Natural killer cell (primary cell): ENCODE results near the gene SERINC4. TPM values are rescaled to one million over a fixed set of nuclear protein-coding genes. Genes with fewer than 3 reads are reported as not detected.

ENCODE experiments used
- ATAC-seq, 3 donors: fragments of 150-1000 bp in 2 of 3; fragments of 200-7000 bp in 1 of 3; cut with Tn5 transposase; 1 replicate in 1 of 3; 2 replicates in 2 of 3; pipeline ENCODE4 v1.10.0; 2021; ENCODE audit warnings: mild to moderate bottlenecking in 2 of 3, moderate library complexity in 2 of 3
- DNase-seq, 2 donors: peaks; one replicate each; pipeline versions ENCODE4 v3.0.0 to v3.0.0-alpha.2; 2013 to 2021; ENCODE audit warnings: mixed read lengths in 1 of 2
- H3K27ac ChIP-seq: one replicate; pipeline ENCODE4 v1.5.1; 2013; ENCODE audit warnings: mild to moderate bottlenecking, low read length
- H3K27me3 ChIP-seq: one replicate; pipeline ENCODE4 v1.6.1; 2013; ENCODE audit warnings: low read length; ENCODE audit not compliant: control insufficient read depth, insufficient read depth
- H3K36me3 ChIP-seq: one replicate; pipeline ENCODE4 v1.6.1; 2013; ENCODE audit warnings: low read length; ENCODE audit not compliant: control insufficient read depth, insufficient read depth
- H3K4me1 ChIP-seq: one replicate; pipeline ENCODE4 v1.6.1; 2013; ENCODE audit warnings: low read length; ENCODE audit not compliant: control insufficient read depth, insufficient read depth
- H3K4me3 ChIP-seq: one replicate; pipeline ENCODE4 v1.5.1; 2013; ENCODE audit warnings: low read length
- H3K9me3 ChIP-seq: one replicate; pipeline ENCODE4 v1.6.1; 2013; ENCODE audit warnings: low read length; ENCODE audit not compliant: control insufficient read depth, insufficient read depth
- H3K27ac Mint-ChIP-seq, 2 donors: one replicate each; pipeline ENCODE4 v1.8.0; 2022; ENCODE audit warnings: mild to moderate bottlenecking in 2 of 2, mixed read lengths in 2 of 2, moderate library complexity in 1 of 2
- H3K27me3 Mint-ChIP-seq, 2 donors: one replicate each; pipeline ENCODE4 v1.8.0; 2022; ENCODE audit warnings: low read depth in 2 of 2, mixed read lengths in 2 of 2
- H3K36me3 Mint-ChIP-seq: one replicate; pipeline ENCODE4 v1.8.0; 2022; ENCODE audit warnings: mixed read lengths
- H3K4me1 Mint-ChIP-seq, 2 donors: one replicate each; pipeline ENCODE4 v1.8.0; 2022; ENCODE audit warnings: mixed read lengths in 2 of 2
- H3K4me3 Mint-ChIP-seq: one replicate; pipeline ENCODE4 v1.8.0; 2022; ENCODE audit warnings: mild to moderate bottlenecking, moderate library complexity, mixed read lengths
- H3K9me3 Mint-ChIP-seq, 2 donors: one replicate each; pipeline ENCODE4 v1.8.0; 2022; ENCODE audit warnings: mixed read lengths in 2 of 2
- CTCF ChIP-seq: fragments of 200-600 bp; IDR thresholded peaks from one replicate; pipeline ENCODE4 v1.8.0; 2022; ENCODE audit warnings: antibody characterized with exemption
- WGBS: methylation state at CpG from one replicate; pipeline ENCODE4 v1.1.7; 2013; ENCODE audit warnings: missing lambda C conversion rate; ENCODE audit not compliant: insufficient coverage; 5-methylcytosine and 5-hydroxymethylcytosine counted together
- intact Hi-C: fragments of 100-400 bp; cut with micrococcal nuclease; formaldehyde crosslinking; loops from one replicate; pipeline ENCODE4 v1.14.2; 2022
- total RNA-seq, 4 donors: library from RNA; stranded (reverse); fragments of 120-200 nt in 1 of 4; gene quantifications; one replicate each; pipeline versions ENCODE4 v1.2.3 to v1.2.4, GENCODE V29; 2013 to 2022

Gene SERINC4
- total RNA-seq, 3 donors from 2014 or later (not counting 1 experiment from before 2014, with no cell fraction given), result 0.18 to 0.25 TPM; not detected in 1

GRCh38 chr15:43775411-43775965, 24.5 kb downstream of the SERINC4 start:
- ATAC-seq, result no peak
- 100% methylated on average over 1 of the region's 1 CpG for WGBS
- peak overlapping the region; percentile 47 for H3K4me3 Mint-ChIP-seq
- H3K36me3 Mint-ChIP-seq, result peaks cover 16% of the 10 kb centered on the region
- no peaks in the 10 kb centered on the region for H3K27me3 Mint-ChIP-seq
- no peaks in the 10 kb centered on the region for H3K9me3 ChIP-seq
- peaks cover 28% of the 10 kb centered on the region for H3K36me3 ChIP-seq
- H3K4me1 ChIP-seq, result peaks cover 22% of the 10 kb centered on the region
- H3K4me3 ChIP-seq, result no peak overlapping the region
- no peak overlapping the region for H3K27ac ChIP-seq
- TF ChIP-seq CTCF, result no peak
- intact Hi-C loops, result no loop called here
- DNase-seq, result peak in 1 of 2 donors; percentile 18
- H3K27me3 ChIP-seq, result no peaks in the 10 kb centered on the region
- peaks cover 12 to 22% of the 10 kb centered on the region in 2 donors for H3K4me1 Mint-ChIP-seq
- H3K27ac Mint-ChIP-seq, result peak overlapping the region; percentile 53 to 92
- H3K9me3 Mint-ChIP-seq, result no peaks in the 10 kb centered on the region

GRCh38 chr15:43774062-43774461, 26.0 kb downstream of the SERINC4 start:
- H3K9me3 Mint-ChIP-seq, result no peaks in the 10 kb centered on the region
- peaks cover 27% of the 10 kb centered on the region for H3K36me3 Mint-ChIP-seq
- H3K36me3 ChIP-seq, result peaks cover 42% of the 10 kb centered on the region

GRCh38 chr15:43772624-43773023, 27.4 kb downstream of the SERINC4 start:
- no peak for ATAC-seq
- Mint-ChIP-seq H3K9me3 (no peaks in the 10 kb centered on the region), H3K4me1 (peaks cover 5 to 14% of the 10 kb centered on the region in 2 donors), H3K27me3 (no peaks in the 10 kb centered on the region), H3K36me3 (peaks cover 27% of the 10 kb centered on the region), H3K4me3 (no peak overlapping the region), H3K27ac (peak overlapping the region in 1 of 2 donors; percentile 56)
- no peaks in the 10 kb centered on the region for H3K9me3 ChIP-seq
- no peaks in the 10 kb centered on the region for H3K27me3 ChIP-seq
- H3K36me3 ChIP-seq, result peaks cover 56% of the 10 kb centered on the region
- H3K4me3 ChIP-seq, result no peak overlapping the region
- H3K4me1 ChIP-seq, result peaks cover 15% of the 10 kb centered on the region
- no peak for DNase-seq
- TF ChIP-seq CTCF, result no peak
- no peak overlapping the region for H3K27ac ChIP-seq
- intact Hi-C loops, result no loop called here

More at GRCh38 chr15:43774062-43774461, 26.0 kb downstream of the SERINC4 start:
- Histone ChIP-seq H3K9me3 (no peaks in the 10 kb centered on the region), H3K27me3 (no peaks in the 10 kb centered on the region), H3K27ac (no peak overlapping the region), H3K4me1 (peaks cover 22% of the 10 kb centered on the region), H3K4me3 (no peak overlapping the region)
- Mint-ChIP-seq H3K4me1 (peaks cover 9 to 20% of the 10 kb centered on the region in 2 donors), H3K4me3 (no peak overlapping the region), H3K27ac (peak overlapping the region; percentile 53 to 58), H3K27me3 (no peaks in the 10 kb centered on the region)
- DNase-seq (peak in 1 of 2 donors; percentile 16), ATAC-seq (no peak)
- intact Hi-C loops, result no loop called here
- TF ChIP-seq CTCF, result no peak
- 91% methylated on average over 4 of the region's 4 CpGs for WGBS

- no peak for TF ChIP-seq CTCF
- Histone ChIP-seq H3K36me3 (peaks cover 62% of the 10 kb centered on the region), H3K9me3 (no peaks in the 10 kb centered on the region), H3K4me3 (no peak overlapping the region), H3K27me3 (no peaks in the 10 kb centered on the region), H3K4me1 (peaks cover 10% of the 10 kb centered on the region), H3K27ac (no peak overlapping the region)
- intact Hi-C loops, result no loop called here
- no peaks in the 10 kb centered on the region for H3K27me3 Mint-ChIP-seq
- ATAC-seq (no peak), DNase-seq (no peak)
- no peak overlapping the region for H3K4me3 Mint-ChIP-seq
- WGBS, result 96% methylated on average over 2 of the region's 2 CpGs
- H3K9me3 Mint-ChIP-seq, result no peaks in the 10 kb centered on the region
- H3K27ac Mint-ChIP-seq, result peak overlapping the region; percentile 45 to 56
- peaks cover 27% of the 10 kb centered on the region for H3K36me3 Mint-ChIP-seq
- H3K4me1 Mint-ChIP-seq, result peaks cover 0 to 6% of the 10 kb centered on the region in 2 donors
Observed at GRCh38 chr15:43771816-43772215, 28.2 kb downstream of the SERINC4 start.
